A673 (cell line): Measurements from ENCODE around the gene SLC44A3. TPM values are rescaled to one million over a fixed set of nuclear protein-coding genes. Genes with fewer than 3 reads are reported as not detected.

Experiments
- BruUV-seq: library from RNA; stranded (reverse); fragments of 400-500 nt; replicated peaks from 2 replicates; lab custom pipeline; 2021; lab: Mats Ljungman, UMichigan
- CTCF ChIA-PET: fragments of 300-600 bp; sonication (Branson Sonifier 250); formaldehyde crosslinking; loops from one replicate; lab custom pipeline; 2022; ENCODE audit warnings: antibody characterized with exemption; lab: Charles Lee
- POLR2A ChIA-PET: fragments of 300-600 bp; sonication (Branson Sonifier 250); formaldehyde crosslinking; loops from one replicate; lab custom pipeline; 2022; ENCODE audit warnings: antibody characterized with exemption; ENCODE audit not compliant: low non-redundant PET; lab: Charles Lee
- DNase-seq: peaks from one replicate; pipeline ENCODE4 v3.0.0-alpha.2; 2015; ENCODE audit warnings: low spot score
- H3K27ac ChIP-seq: fragments of 200-600 bp; sonication (generic); 2 replicates; pipeline ENCODE4 v1.5.1; 2016; ENCODE audit warnings: mixed run types, low read depth, mild to moderate bottlenecking, mixed read lengths, antibody characterized with exemption, low read length; ENCODE audit not compliant: poor library complexity, severe bottlenecking
- H3K27me3 ChIP-seq: fragments of 200-600 bp; sonication (generic); replicated peaks from 2 replicates; pipeline ENCODE4 v1.6.1; 2017; ENCODE audit warnings: mixed run types, low read depth, mild to moderate bottlenecking, mixed read lengths, antibody characterized with exemption, low read length; ENCODE audit not compliant: insufficient read depth, poor library complexity
- H3K36me3 ChIP-seq: fragments of 200-600 bp; sonication (generic); 2 replicates; pipeline ENCODE4 v1.6.1; 2016; ENCODE audit warnings: mixed run types, mild to moderate bottlenecking, mixed read lengths, antibody characterized with exemption, low read length; ENCODE audit not compliant: insufficient read depth, poor library complexity, severe bottlenecking
- H3K4me1 ChIP-seq: fragments of 200-600 bp; sonication (generic); 2 replicates; pipeline ENCODE4 v1.6.1; 2017; ENCODE audit warnings: mixed run types, mild to moderate bottlenecking, mixed read lengths, antibody characterized with exemption, low read length; ENCODE audit not compliant: insufficient read depth, poor library complexity, severe bottlenecking
- H3K4me3 ChIP-seq: fragments of 200-600 bp; sonication (generic); 2 replicates; pipeline ENCODE4 v1.5.1; 2016; ENCODE audit warnings: low read depth, mixed run types, mild to moderate bottlenecking, mixed read lengths, low read length; ENCODE audit not compliant: poor library complexity, severe bottlenecking
- H3K9me3 ChIP-seq: fragments of 200-600 bp; sonication (generic); 2 replicates; pipeline ENCODE4 v1.6.1; 2016; ENCODE audit warnings: mixed run types, low read depth, mild to moderate bottlenecking, mixed read lengths, antibody characterized with exemption, low read length; ENCODE audit not compliant: poor library complexity, severe bottlenecking
- EZH2 ChIP-seq: fragments of 200-600 bp; sonication (generic); IDR thresholded peaks from 2 replicates; pipeline ENCODE4 v1.6.1; 2017; ENCODE audit warnings: borderline replicate concordance, low read depth, mild to moderate bottlenecking, mixed read lengths, antibody characterized with exemption, low read length; ENCODE audit not compliant: poor library complexity, severe bottlenecking
- intact Hi-C: fragments of 100-400 bp; cut with micrococcal nuclease; formaldehyde crosslinking; loops from one replicate; pipeline ENCODE4 v1.10.0; 2022; ENCODE audit not compliant: unreplicated experiment
- total RNA-seq: library from RNA; stranded (reverse); gene quantifications from 2 replicates; pipeline ENCODE4 v1.2.3, GENCODE V29; 2021
- TF ChIP-seq, protein P1 (sequence below): fragments of 300-800, 200-600 bp; sonication (generic); conservative IDR thresholded peaks from 2 replicates; pipeline ENCODE4 v1.5.1; 2017; ENCODE audit warnings: low read depth, mild to moderate bottlenecking, antibody characterized with exemption, low read length, moderate library complexity, mixed read lengths

The SLC44A3 gene
- total RNA-seq, 1 experiment from 2014 or later: not detected

DNA sequence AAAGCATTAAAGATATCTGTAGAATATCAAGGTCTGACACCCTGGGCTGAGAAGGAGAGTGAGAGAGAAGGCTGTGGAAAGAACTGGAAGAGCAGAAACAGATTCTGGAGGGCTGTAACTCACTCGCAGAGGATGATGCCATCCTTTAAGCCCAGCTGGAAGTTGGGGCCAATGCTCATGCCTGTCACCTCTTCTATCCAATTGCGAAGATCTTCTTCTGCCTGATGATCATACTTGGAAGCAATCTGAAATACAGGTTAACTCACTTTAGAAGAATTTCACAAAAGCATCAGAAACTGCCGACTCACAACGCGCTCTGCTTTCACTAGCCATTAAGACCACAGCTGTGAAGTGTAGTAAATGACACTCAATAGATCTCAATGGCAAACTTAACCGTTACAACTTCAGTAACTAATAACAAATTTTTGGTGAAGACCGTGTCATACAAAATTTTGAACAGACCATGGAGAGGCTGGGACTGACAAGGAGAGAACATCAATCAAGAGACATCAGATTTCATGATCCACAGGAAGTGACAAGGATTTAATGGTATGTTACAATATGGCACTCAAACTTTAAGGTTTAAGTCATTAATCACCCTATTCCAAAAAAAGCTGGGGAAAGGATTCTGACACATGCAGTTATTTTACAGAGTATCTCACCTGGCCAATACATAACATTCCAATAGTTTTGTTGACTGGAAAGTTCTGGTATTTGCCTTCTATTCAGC is 83.3 kb downstream of the SLC44A3 start:
- peak; percentile 54 for DNase-seq
- peaks cover 31% of the 10 kb centered on the region for H3K4me1 ChIP-seq
- H3K27me3 ChIP-seq: no peaks in the 10 kb centered on the region
- POLR2A ChIA-PET: no interaction called here
- peak overlapping the region; percentile 14 for H3K27ac ChIP-seq
- no peaks in the 10 kb centered on the region for H3K9me3 ChIP-seq
- CTCF ChIA-PET: interaction anchor here (1.2 kb wide), 1 partner anchor 49 kb away, joined by 7 read pairs; no protein-coding TSS in a partner anchor
- intact Hi-C loops: no loop called here
- BruUV-seq: no TSS peak
- H3K36me3 ChIP-seq: peaks cover 30% of the 10 kb centered on the region
- H3K4me3 ChIP-seq: no peak overlapping the region
- TF ChIP-seq EZH2: no peak
- TF ChIP-seq, protein P1, sequence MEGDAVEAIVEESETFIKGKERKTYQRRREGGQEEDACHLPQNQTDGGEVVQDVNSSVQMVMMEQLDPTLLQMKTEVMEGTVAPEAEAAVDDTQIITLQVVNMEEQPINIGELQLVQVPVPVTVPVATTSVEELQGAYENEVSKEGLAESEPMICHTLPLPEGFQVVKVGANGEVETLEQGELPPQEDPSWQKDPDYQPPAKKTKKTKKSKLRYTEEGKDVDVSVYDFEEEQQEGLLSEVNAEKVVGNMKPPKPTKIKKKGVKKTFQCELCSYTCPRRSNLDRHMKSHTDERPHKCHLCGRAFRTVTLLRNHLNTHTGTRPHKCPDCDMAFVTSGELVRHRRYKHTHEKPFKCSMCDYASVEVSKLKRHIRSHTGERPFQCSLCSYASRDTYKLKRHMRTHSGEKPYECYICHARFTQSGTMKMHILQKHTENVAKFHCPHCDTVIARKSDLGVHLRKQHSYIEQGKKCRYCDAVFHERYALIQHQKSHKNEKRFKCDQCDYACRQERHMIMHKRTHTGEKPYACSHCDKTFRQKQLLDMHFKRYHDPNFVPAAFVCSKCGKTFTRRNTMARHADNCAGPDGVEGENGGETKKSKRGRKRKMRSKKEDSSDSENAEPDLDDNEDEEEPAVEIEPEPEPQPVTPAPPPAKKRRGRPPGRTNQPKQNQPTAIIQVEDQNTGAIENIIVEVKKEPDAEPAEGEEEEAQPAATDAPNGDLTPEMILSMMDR: no peak

DNA sequence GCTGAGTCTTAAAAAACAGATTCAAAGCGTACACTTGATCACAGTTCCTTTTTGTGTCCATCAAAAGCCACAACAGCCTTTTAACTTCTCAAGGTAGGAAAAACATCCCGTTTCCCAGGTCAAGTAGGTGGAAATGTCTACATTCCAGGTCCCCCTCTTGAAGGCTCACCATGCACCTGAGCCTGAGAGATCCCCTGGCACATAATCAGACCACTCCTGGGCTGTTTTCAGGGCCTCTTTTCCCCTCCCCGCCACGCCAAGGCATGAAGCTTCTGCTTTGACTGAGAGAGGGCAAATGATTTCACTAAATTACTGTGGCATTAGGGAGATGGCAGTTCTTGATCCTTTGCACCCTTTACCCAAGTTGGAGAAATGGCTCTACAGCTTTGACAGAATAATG is 85.0 kb downstream of the SLC44A3 start:
- DNase-seq: no peak
- Histone ChIP-seq H3K27ac (peak overlapping the region; percentile 13), H3K4me3 (no peak overlapping the region), H3K36me3 (peaks cover 14% of the 10 kb centered on the region), H3K4me1 (peaks cover 44% of the 10 kb centered on the region), H3K27me3 (no peaks in the 10 kb centered on the region), H3K9me3 (no peaks in the 10 kb centered on the region)
- no TSS peak for BruUV-seq
- intact Hi-C loops: no loop called here
- TF ChIP-seq, protein P1: no peak
- no peak for TF ChIP-seq EZH2
- ChIA-PET CTCF (interaction anchor here (1.1 kb wide), 1 partner anchor 51 kb away, joined by 4 read pairs; no protein-coding TSS in a partner anchor), POLR2A (no interaction called here)

DNA sequence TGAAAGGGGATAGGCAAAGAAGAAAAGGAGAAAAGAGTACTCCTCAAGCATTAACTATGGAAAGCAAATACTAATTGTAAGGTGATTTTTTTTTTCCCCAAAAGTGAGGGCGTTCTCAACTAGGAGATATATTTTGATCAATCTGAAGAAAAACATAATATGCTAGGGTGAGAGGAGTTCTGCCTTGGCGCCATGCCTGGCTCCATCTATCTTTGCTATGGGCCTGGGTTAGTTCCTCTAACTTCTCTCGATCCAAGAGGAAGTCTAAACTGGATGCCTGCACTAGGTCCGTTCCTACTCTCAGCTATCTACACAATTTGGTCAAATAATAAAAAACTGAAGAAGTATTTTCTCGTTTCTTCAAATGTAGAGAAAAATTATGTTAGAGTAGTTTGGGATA is 86.2 kb downstream of the SLC44A3 start:
- Histone ChIP-seq H3K4me1 (peaks cover 44% of the 10 kb centered on the region), H3K9me3 (no peaks in the 10 kb centered on the region), H3K27me3 (no peaks in the 10 kb centered on the region), H3K27ac (no peak overlapping the region), H3K4me3 (no peak overlapping the region), H3K36me3 (peaks cover 8% of the 10 kb centered on the region)
- intact Hi-C loops: no loop called here
- ChIA-PET CTCF (no interaction called here), POLR2A (interaction anchor here (0.7 kb wide), 1 partner anchor 313 kb away, joined by 3 read pairs; no protein-coding TSS in a partner anchor)
- no peak for TF ChIP-seq EZH2
- TF ChIP-seq, protein P1: no peak
- no TSS peak for BruUV-seq
- no peak for DNase-seq
